HEK293 (cell line): ENCODE results near the gene ACAD9.

Experiments
- CTCF ChIA-PET: fragments of 350-600 bp; formaldehyde crosslinking; extraction: SDS; loops from one replicate; lab custom pipeline; 2021; ENCODE audit warnings: antibody characterized with exemption; lab: Yijun Ruan, JAX
- POLR2A ChIA-PET: fragments of 300-600 bp; formaldehyde crosslinking; extraction: SDS; loops from one replicate; lab custom pipeline; 2020; ENCODE audit warnings: antibody characterized with exemption, inconsistent platforms; lab: Yijun Ruan, JAX
- H3K27ac ChIP-seq: fragments of 200-500 bp; sonication (Bioruptor generic); 2 replicates; pipeline ENCODE4 v1.5.1; 2014; ENCODE audit warnings: low read depth, low read length, control low read depth, inconsistent platforms; ENCODE audit errors: extremely low read depth
- H3K36me3 ChIP-seq, 2 experiments: fragments of 200-500 bp in 1 of 2; sonication (Bioruptor generic) in 1 of 2; 1 replicate in 1 of 2; 2 replicates in 1 of 2; pipeline ENCODE4 v1.5.1; 2014 to 2017; ENCODE audit warnings: inconsistent platforms in 2 of 2, low read length in 2 of 2; ENCODE audit not compliant: control insufficient read depth in 2 of 2, insufficient read depth in 1 of 2
- H3K4me1 ChIP-seq: fragments of 200-500 bp; sonication (Bioruptor generic); 2 replicates; pipeline ENCODE4 v1.5.1; 2014; ENCODE audit warnings: mild to moderate bottlenecking, low read length, inconsistent platforms; ENCODE audit not compliant: control insufficient read depth, insufficient read depth
- H3K4me3 ChIP-seq: 2 replicates; pipeline ENCODE4 v1.5.1; 2011; ENCODE audit warnings: low read depth, mild to moderate bottlenecking, control low read depth, low read length, moderate library complexity
- H3K9me3 ChIP-seq: fragments of 200-500 bp; sonication (Bioruptor generic); 2 replicates; pipeline ENCODE4 v1.5.1; 2014; ENCODE audit warnings: low read depth, low read length, inconsistent platforms; ENCODE audit not compliant: control insufficient read depth, insufficient read depth
- FEZF1 ChIP-seq: fragments of 450-650 bp; formaldehyde crosslinking; IDR thresholded peaks from 2 replicates; pipeline ENCODE4 v1.5.1; 2016; ENCODE audit warnings: missing biosample characterization, missing genetic modification characterization
- KLF16 ChIP-seq: fragments of 450-650 bp; formaldehyde crosslinking; IDR thresholded peaks from 2 replicates; pipeline ENCODE4 v1.5.1; 2017; ENCODE audit warnings: missing biosample characterization, missing genetic modification characterization
- KLF8 ChIP-seq: fragments of 450-650 bp; formaldehyde crosslinking; IDR thresholded peaks from 2 replicates; pipeline ENCODE4 v1.5.1; 2016; ENCODE audit warnings: missing biosample characterization, missing genetic modification characterization
- MEIS1 ChIP-seq: sonication (generic); formaldehyde crosslinking; IDR thresholded peaks from 2 replicates; pipeline ENCODE4 v1.8.1; 2022; ENCODE audit warnings: missing genetic modification reagents, mild to moderate bottlenecking, borderline replicate concordance
- TCF7L2 ChIP-seq: IDR thresholded peaks from 2 replicates; pipeline ENCODE4 v1.6.1; 2011; ENCODE audit warnings: low read depth, mild to moderate bottlenecking, inconsistent platforms, low read length, moderate library complexity, borderline replicate concordance
- ZBTB17 ChIP-seq: fragments of 450-650 bp; formaldehyde crosslinking; IDR thresholded peaks from 2 replicates; pipeline ENCODE4 v1.5.1; 2016; ENCODE audit warnings: missing biosample characterization, missing genetic modification characterization
- ZBTB7A ChIP-seq: fragments of 450-650 bp; formaldehyde crosslinking; IDR thresholded peaks from 2 replicates; pipeline ENCODE4 v1.5.1; 2016; ENCODE audit warnings: low read depth, missing biosample characterization, missing genetic modification characterization
- ZNF16 ChIP-seq: fragments of 450-650 bp; formaldehyde crosslinking; IDR thresholded peaks from 2 replicates; pipeline ENCODE4 v1.5.1; 2016; ENCODE audit warnings: low read depth, missing biosample characterization, missing genetic modification characterization
- ZNF174 ChIP-seq: fragments of 450-650 bp; formaldehyde crosslinking; IDR thresholded peaks from 2 replicates; pipeline ENCODE4 v1.5.0; 2017; ENCODE audit warnings: missing biosample characterization, mild to moderate bottlenecking, missing genetic modification characterization
- ZNF2 ChIP-seq: fragments of 450-650 bp; formaldehyde crosslinking; IDR thresholded peaks from 2 replicates; pipeline ENCODE4 v1.5.1; 2016; ENCODE audit warnings: missing biosample characterization, missing genetic modification characterization
- ZNF221 ChIP-seq: fragments of 450-650 bp; formaldehyde crosslinking; IDR thresholded peaks from 2 replicates; pipeline ENCODE4 v1.5.1; 2017; ENCODE audit warnings: missing biosample characterization, missing genetic modification characterization, borderline replicate concordance
- ZNF404 ChIP-seq: fragments of 450-650 bp; formaldehyde crosslinking; IDR thresholded peaks from 2 replicates; pipeline ENCODE4 v1.5.1; 2017; ENCODE audit warnings: missing biosample characterization, missing genetic modification characterization
- ZNF433 ChIP-seq: fragments of 450-650 bp; formaldehyde crosslinking; IDR thresholded peaks from 2 replicates; pipeline ENCODE4 v1.5.1; 2016; ENCODE audit warnings: missing biosample characterization, missing genetic modification characterization, low read depth
- ZNF521 ChIP-seq: fragments of 450-650 bp; formaldehyde crosslinking; IDR thresholded peaks from 2 replicates; pipeline ENCODE4 v1.5.1; 2017; ENCODE audit warnings: missing biosample characterization, mild to moderate bottlenecking, missing genetic modification characterization
- ZNF596 ChIP-seq: fragments of 450-650 bp; IDR thresholded peaks from 2 replicates; pipeline ENCODE4 v1.5.0; 2018; ENCODE audit warnings: missing biosample characterization, mild to moderate bottlenecking, missing genetic modification characterization, moderate library complexity
- ZNF623 ChIP-seq: fragments of 450-650 bp; formaldehyde crosslinking; IDR thresholded peaks from 2 replicates; pipeline ENCODE4 v1.5.1; 2016; ENCODE audit warnings: missing biosample characterization, missing genetic modification characterization
- ZNF654 ChIP-seq: fragments of 450-650 bp; formaldehyde crosslinking; IDR thresholded peaks from 2 replicates; pipeline ENCODE4 v1.5.1; 2016; ENCODE audit warnings: low read depth, missing biosample characterization, missing genetic modification characterization
- ZNF707 ChIP-seq: fragments of 450-650 bp; formaldehyde crosslinking; IDR thresholded peaks from 2 replicates; pipeline ENCODE4 v1.5.1; 2016; ENCODE audit warnings: missing biosample characterization, missing genetic modification characterization
- ZNF830 ChIP-seq: fragments of 450-650 bp; IDR thresholded peaks from 2 replicates; pipeline ENCODE4 v1.5.0; 2018; ENCODE audit warnings: missing biosample characterization, missing genetic modification characterization, low read depth, mild to moderate bottlenecking, moderate library complexity
- ZNF837 ChIP-seq: fragments of 450-650 bp; formaldehyde crosslinking; IDR thresholded peaks from 2 replicates; pipeline ENCODE4 v1.5.1; 2016; ENCODE audit warnings: missing biosample characterization, missing genetic modification characterization
- TF ChIP-seq, protein P1 (sequence below): fragments of 450-650 bp; formaldehyde crosslinking; IDR thresholded peaks from 2 replicates; pipeline ENCODE4 v1.5.1; 2017; ENCODE audit warnings: missing biosample characterization, mild to moderate bottlenecking, missing genetic modification characterization, moderate library complexity
- TF ChIP-seq, protein P2 (sequence below): fragments of 450-650 bp; formaldehyde crosslinking; IDR thresholded peaks from 2 replicates; pipeline ENCODE4 v1.5.1; 2016; ENCODE audit warnings: missing biosample characterization, missing genetic modification characterization
- TF ChIP-seq, protein P3 (sequence below): fragments of 450-650 bp; formaldehyde crosslinking; IDR thresholded peaks from 2 replicates; pipeline ENCODE4 v1.5.1; 2016; ENCODE audit warnings: missing biosample characterization, missing genetic modification characterization

Gene ACAD9

DNA sequence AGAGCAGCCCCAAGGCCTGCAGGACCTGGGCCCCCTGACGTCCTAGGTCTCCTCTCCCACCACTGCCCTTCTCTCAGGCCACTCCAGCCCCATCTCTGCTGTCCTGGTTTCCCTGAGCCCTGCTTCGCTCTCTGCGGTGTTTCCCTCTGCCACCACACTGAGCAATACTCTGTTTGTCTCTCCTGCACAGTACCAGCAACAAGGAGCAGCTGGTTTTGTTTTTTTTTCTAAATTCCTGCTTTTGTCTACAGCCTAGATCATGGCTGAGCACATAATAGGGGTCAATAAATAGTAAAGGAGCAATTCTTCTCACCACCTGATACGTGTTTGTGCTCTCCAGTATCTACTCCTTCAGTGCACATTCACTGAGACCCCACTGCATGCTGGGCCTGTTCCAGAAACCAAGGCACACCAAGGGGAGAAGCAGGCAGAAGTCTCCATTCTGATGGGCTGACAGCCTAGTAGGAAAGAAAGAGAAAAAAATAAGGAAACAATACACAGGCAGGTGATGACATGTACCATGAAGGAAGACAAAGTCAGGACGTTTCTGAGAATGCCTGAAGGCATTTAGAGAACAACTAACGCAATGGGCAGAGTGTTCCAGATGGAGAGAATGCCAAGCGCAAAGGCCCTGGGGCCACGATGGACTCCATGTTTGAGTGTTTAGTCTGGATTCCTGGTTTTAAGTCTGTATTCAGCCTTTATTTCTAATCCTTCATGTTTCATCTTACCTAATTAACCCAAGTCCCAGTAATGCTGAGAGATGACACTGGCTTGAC, 6.0 kb upstream of the ACAD9 start:
- POLR2A ChIA-PET: no interaction called here
- Histone ChIP-seq H3K9me3 (no peaks in the 10 kb centered on the region), H3K36me3 (peaks cover 0 to 11% of the 10 kb centered on the region in 2 experiments; a peak in 1 of 3 replicates), H3K27ac (no peak overlapping the region), H3K4me1 (no peaks in the 10 kb centered on the region), H3K4me3 (no peak overlapping the region)
- TF ChIP-seq ZNF623 (peak; percentile 68), ZNF2 (tag by site-specific recombination) (no peak)
- CTCF ChIA-PET: no interaction called here

DNA sequence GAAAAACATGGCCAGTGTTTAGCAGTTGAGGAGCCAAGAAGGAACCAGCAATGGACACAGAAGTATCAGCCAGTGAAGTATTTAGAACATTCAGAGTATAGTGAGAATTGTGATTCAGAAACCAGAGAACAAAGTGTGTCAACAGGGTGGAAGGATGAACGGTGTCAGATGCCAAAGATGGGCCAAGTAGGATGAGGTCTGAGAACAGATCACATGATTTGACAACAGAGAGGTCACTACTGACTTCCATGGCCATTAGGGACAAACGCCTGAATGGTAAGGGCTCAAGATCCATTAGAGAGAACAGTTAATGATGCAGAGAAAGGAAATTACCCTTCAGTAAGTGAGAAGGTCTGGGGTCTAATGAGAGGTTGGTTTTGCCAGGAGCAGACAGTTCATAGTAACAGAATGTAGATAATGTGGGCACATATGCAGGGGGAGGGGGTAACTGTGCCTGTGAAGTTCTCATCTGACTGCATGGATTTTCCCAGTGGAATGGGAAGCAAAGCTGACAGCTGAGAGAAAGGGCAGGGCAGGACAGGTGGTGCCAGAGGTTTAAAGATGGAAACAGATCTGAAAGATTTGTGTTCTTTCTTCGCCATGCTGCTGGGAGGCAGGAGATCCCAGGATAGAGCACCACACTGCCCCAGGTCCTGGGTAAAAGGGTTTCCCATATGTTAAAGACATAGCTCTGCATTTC, 4.8 kb upstream of the ACAD9 start:
- Histone ChIP-seq H3K36me3 (peaks cover 0 to 11% of the 10 kb centered on the region in 2 experiments; a peak in 1 of 3 replicates), H3K27ac (no peak overlapping the region), H3K4me3 (no peak overlapping the region), H3K4me1 (no peaks in the 10 kb centered on the region), H3K9me3 (no peaks in the 10 kb centered on the region)
- ChIA-PET POLR2A (no interaction called here), CTCF (interaction anchor here (1.0 kb wide), 1 partner anchor 8 kb away, joined by 3 read pairs; no protein-coding TSS in a partner anchor)
- TF ChIP-seq KLF8 (tag by site-specific recombination) (no peak), ZNF404 (tag by site-specific recombination) (no peak), ZNF837 (no peak), FEZF1 (tag by site-specific recombination) (no peak)

DNA sequence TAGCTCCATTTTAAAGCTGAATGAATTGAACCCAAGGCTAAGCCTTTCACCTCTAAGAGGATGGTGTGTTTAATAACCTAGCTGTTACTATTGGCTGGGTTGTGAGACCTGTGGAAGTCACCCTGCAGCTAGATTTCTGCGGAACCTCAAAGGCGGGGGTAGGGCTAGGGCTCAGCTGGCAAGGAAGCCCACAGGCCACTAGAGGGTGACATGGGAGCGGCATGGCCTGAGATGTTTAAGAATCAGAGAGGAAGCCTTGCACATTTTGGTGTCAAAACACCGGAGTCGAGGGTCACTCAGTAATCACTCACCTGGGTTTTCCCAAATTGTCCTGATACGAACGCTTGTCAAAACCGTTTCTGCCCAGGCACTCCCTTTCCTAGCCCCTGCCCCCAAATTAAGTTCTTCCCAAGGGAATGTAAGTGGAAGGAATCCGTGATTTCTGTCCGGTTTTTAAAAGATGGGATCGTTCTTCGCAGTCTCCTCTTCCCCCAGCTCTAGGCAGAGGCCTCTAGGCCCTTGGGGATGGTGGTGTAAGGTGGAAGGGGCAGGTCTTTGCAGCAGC, 3.8 kb upstream of the ACAD9 start:
- H3K27ac ChIP-seq: no peak overlapping the region
- H3K4me1 ChIP-seq: no peaks in the 10 kb centered on the region
- POLR2A ChIA-PET: interaction anchor here (0.6 kb wide), 1 partner anchor 1014 kb away, joined by 4 read pairs; no protein-coding TSS in a partner anchor
- peaks cover 0 to 10% of the 10 kb centered on the region in 2 experiments; a peak in 1 of 3 replicates for H3K36me3 ChIP-seq
- CTCF ChIA-PET: interaction anchor here (0.6 to 1.7 kb wide), 4 partner anchors 9 to 95 kb away, joined by 3 to 5 read pairs (median 3); no protein-coding TSS in a partner anchor
- no peaks in the 10 kb centered on the region for H3K9me3 ChIP-seq
- H3K4me3 ChIP-seq: no peak overlapping the region
- TF ChIP-seq, protein P1, sequence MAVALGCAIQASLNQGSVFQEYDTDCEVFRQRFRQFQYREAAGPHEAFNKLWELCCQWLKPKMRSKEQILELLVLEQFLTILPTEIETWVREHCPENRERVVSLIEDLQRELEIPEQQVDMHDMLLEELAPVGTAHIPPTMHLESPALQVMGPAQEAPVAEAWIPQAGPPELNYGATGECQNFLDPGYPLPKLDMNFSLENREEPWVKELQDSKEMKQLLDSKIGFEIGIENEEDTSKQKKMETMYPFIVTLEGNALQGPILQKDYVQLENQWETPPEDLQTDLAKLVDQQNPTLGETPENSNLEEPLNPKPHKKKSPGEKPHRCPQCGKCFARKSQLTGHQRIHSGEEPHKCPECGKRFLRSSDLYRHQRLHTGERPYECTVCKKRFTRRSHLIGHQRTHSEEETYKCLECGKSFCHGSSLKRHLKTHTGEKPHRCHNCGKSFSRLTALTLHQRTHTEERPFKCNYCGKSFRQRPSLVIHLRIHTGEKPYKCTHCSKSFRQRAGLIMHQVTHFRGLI (tag by site-specific recombination): no peak
- TF ChIP-seq TCF7L2 (no peak), ZBTB17 (tag by site-specific recombination) (no peak), ZNF596 (tag by site-specific recombination) (no peak), ZNF830 (tag by site-specific recombination) (no peak), KLF16 (tag by site-specific recombination) (no peak), ZNF654 (tag by site-specific recombination) (peak; percentile 51), MEIS1 (CRISPR knock-in tag) (no peak), ZNF433 (tag by site-specific recombination) (no peak), ZNF521 (tag by site-specific recombination) (no peak), ZNF16 (no peak), ZNF221 (tag by site-specific recombination) (no peak), ZNF174 (tag by site-specific recombination) (no peak), ZNF707 (tag by site-specific recombination) (no peak), ZBTB7A (tag by site-specific recombination) (no peak)
- TF ChIP-seq, protein P2, sequence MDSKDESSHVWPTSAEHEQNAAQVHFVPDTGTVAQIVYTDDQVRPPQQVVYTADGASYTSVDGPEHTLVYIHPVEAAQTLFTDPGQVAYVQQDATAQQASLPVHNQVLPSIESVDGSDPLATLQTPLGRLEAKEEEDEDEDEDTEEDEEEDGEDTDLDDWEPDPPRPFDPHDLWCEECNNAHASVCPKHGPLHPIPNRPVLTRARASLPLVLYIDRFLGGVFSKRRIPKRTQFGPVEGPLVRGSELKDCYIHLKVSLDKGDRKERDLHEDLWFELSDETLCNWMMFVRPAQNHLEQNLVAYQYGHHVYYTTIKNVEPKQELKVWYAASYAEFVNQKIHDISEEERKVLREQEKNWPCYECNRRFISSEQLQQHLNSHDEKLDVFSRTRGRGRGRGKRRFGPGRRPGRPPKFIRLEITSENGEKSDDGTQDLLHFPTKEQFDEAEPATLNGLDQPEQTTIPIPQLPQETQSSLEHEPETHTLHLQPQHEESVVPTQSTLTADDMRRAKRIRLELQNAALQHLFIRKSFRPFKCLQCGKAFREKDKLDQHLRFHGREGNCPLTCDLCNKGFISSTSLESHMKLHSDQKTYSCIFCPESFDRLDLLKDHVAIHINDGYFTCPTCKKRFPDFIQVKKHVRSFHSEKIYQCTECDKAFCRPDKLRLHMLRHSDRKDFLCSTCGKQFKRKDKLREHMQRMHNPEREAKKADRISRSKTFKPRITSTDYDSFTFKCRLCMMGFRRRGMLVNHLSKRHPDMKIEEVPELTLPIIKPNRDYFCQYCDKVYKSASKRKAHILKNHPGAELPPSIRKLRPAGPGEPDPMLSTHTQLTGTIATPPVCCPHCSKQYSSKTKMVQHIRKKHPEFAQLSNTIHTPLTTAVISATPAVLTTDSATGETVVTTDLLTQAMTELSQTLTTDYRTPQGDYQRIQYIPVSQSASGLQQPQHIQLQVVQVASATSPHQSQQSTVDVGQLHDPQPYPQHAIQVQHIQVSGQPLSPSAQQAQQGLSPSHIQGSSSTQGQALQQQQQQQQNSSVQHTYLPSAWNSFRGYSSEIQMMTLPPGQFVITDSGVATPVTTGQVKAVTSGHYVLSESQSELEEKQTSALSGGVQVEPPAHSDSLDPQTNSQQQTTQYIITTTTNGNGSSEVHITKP: peak; percentile 22; the same call in 1 of the 2 replicates
- TF ChIP-seq, protein P3, sequence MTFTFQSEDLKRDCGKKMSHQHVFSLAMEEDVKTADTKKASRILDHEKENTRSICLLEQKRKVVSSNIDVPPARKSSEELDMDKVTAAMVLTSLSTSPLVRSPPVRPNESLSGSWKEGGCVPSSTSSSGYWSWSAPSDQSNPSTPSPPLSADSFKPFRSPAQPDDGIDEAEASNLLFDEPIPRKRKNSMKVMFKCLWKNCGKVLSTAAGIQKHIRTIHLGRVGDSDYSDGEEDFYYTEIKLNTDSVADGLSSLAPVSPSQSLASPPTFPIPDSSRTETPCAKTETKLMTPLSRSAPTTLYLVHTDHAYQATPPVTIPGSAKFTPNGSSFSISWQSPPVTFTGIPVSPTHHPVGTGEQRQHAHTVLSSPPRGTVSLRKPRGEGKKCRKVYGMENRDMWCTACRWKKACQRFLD (tag by site-specific recombination): no peak
